H1 (cell line): ENCODE measurements around the gene SERPINB12. TPM values are rescaled to one million over a fixed set of nuclear protein-coding genes. Genes with fewer than 3 reads are reported as not detected.

Experiments used
- CTCF ChIA-PET: fragments of 300-600 bp; sonication (Branson Sonifier 250); formaldehyde crosslinking; loops from one replicate; lab custom pipeline; 2021; ENCODE audit not compliant: partially characterized antibody; lab: Charles Lee
- POLR2A ChIA-PET: fragments of 300-600 bp; sonication (Branson Sonifier 250); formaldehyde crosslinking; loops from one replicate; lab custom pipeline; 2021; ENCODE audit warnings: inconsistent platforms; ENCODE audit not compliant: partially characterized antibody; lab: Charles Lee
- DNase-seq, 2 experiments: peaks; one replicate each; pipeline versions ENCODE4 v3.0.0 to v3.0.0-alpha.2; 2010 to 2022; ENCODE audit warnings: low spot score in 2 of 2, low read depth in 1 of 2, mixed read lengths in 1 of 2
- FAIRE-seq: peaks from 2 replicates; lab custom pipeline; 2011; peaks lifted over from hg19 to GRCh38; lab: Jason Lieb, UNC
- H2AFZ ChIP-seq: 2 replicates; pipeline ENCODE4 v1.8.1; 2012; ENCODE audit warnings: low read length, inconsistent platforms
- H2AK5ac ChIP-seq: 2 replicates; pipeline ENCODE4 v1.6.1; 2013; ENCODE audit warnings: low read depth, low read length
- H2BK120ac ChIP-seq: replicated peaks from 2 replicates; pipeline ENCODE3; 2013; ENCODE audit warnings: low read depth, low read length, inconsistent platforms
- H2BK12ac ChIP-seq: 2 replicates; pipeline ENCODE4 v1.6.1; 2013; ENCODE audit warnings: low read depth, low read length
- H2BK15ac ChIP-seq: 2 replicates; pipeline ENCODE4 v1.6.1; 2013; ENCODE audit warnings: low read length
- H2BK20ac ChIP-seq: 2 replicates; pipeline ENCODE4 v1.6.1; 2013; ENCODE audit warnings: low read length
- H2BK5ac ChIP-seq: 2 replicates; pipeline ENCODE4 v1.6.1; 2013; ENCODE audit warnings: low read depth, low read length
- H3K14ac ChIP-seq: 2 replicates; pipeline ENCODE4 v1.6.1; 2013; ENCODE audit warnings: inconsistent platforms; ENCODE audit not compliant: insufficient read length
- H3K18ac ChIP-seq: 2 replicates; pipeline ENCODE4 v1.6.1; 2013; ENCODE audit warnings: low read length; ENCODE audit errors: extremely low read depth
- H3K23ac ChIP-seq: 2 replicates; pipeline ENCODE4 v1.6.1; 2013; ENCODE audit warnings: inconsistent platforms; ENCODE audit not compliant: insufficient read length
- H3K23me2 ChIP-seq: 2 replicates; pipeline ENCODE4 v1.6.1; 2013; ENCODE audit warnings: low read depth, low read length
- H3K27ac ChIP-seq: 2 replicates; pipeline ENCODE4 v1.6.1; 2011; ENCODE audit warnings: low read depth, low read length, inconsistent platforms
- H3K27me3 ChIP-seq, 4 experiments: replicated peaks in 1 of 4; 1 replicate in 1 of 4; 2 replicates in 3 of 4; pipeline versions ENCODE4 v1.6.1 to v1.8.1; 2011 to 2013; ENCODE audit warnings: low read length in 3 of 4, mild to moderate bottlenecking in 3 of 4, inconsistent platforms in 2 of 4, mixed read lengths in 2 of 4, moderate library complexity in 1 of 4; ENCODE audit not compliant: control insufficient read depth in 3 of 4, insufficient read depth in 3 of 4; ENCODE audit errors: extremely low read depth in 1 of 4
- H3K36me3 ChIP-seq, 4 experiments: 2 replicates each; pipeline versions ENCODE4 v1.6.1 to v1.8.1; 2011 to 2013; ENCODE audit warnings: mild to moderate bottlenecking in 4 of 4, low read length in 3 of 4, moderate library complexity in 2 of 4, control low read depth in 1 of 4, inconsistent platforms in 1 of 4; ENCODE audit not compliant: insufficient read depth in 4 of 4, control insufficient read depth in 2 of 4
- H3K4ac ChIP-seq: replicated peaks from 2 replicates; pipeline ENCODE3; 2013; ENCODE audit warnings: low read length, low read depth, mixed read lengths, inconsistent platforms; ENCODE audit not compliant: insufficient read length
- H3K4me1 ChIP-seq, 4 experiments: replicated peaks in 1 of 4; 1 replicate in 1 of 4; 2 replicates in 3 of 4; pipeline versions ENCODE4 v1.6.1 to v1.8.1; 2011 to 2013; ENCODE audit warnings: low read length in 3 of 4, inconsistent platforms in 2 of 4, mixed read lengths in 1 of 4; ENCODE audit not compliant: insufficient read depth in 4 of 4, control insufficient read depth in 3 of 4
- H3K4me2 ChIP-seq, 2 experiments: 2 replicates each; pipeline versions ENCODE4 v1.6.1 to v1.8.1; 2011 to 2013; ENCODE audit warnings: low read depth in 2 of 2, low read length in 2 of 2, control low read depth in 1 of 2, inconsistent platforms in 1 of 2, mild to moderate bottlenecking in 1 of 2; ENCODE audit not compliant: insufficient read depth in 1 of 2
- H3K4me3 ChIP-seq, 4 experiments: fragments of 200-600, 300-600 bp in 1 of 4; sonication (generic), shearing (Covaris generic), sonication (Bioruptor Twin) in 1 of 4; 2 replicates each; pipeline versions ENCODE4 v1.5.1 to v1.8.1; 2011 to 2016; ENCODE audit warnings: low read length in 4 of 4, low read depth in 3 of 4, control low read depth in 2 of 4, inconsistent platforms in 2 of 4, mild to moderate bottlenecking in 2 of 4, mixed read lengths in 1 of 4, moderate library complexity in 1 of 4; ENCODE audit not compliant: insufficient read depth in 2 of 4; ENCODE audit errors: extremely low read depth in 1 of 4
- H3K56ac ChIP-seq: replicated peaks from 2 replicates; pipeline ENCODE3; 2013; ENCODE audit warnings: low read depth, mild to moderate bottlenecking, mixed read lengths, low read length, inconsistent platforms; ENCODE audit not compliant: insufficient read length
- H3K79me1 ChIP-seq: 2 replicates; pipeline ENCODE4 v1.6.1; 2013; ENCODE audit warnings: low read depth, low read length, control low read depth
- H3K79me2 ChIP-seq, 2 experiments: 2 replicates each; pipeline versions ENCODE4 v1.6.1 to v1.8.1; 2012 to 2013; ENCODE audit warnings: low read length in 2 of 2, mild to moderate bottlenecking in 2 of 2, inconsistent platforms in 1 of 2; ENCODE audit not compliant: insufficient read depth in 2 of 2, control insufficient read depth in 1 of 2
- H3K9ac ChIP-seq, 4 experiments: replicated peaks in 1 of 4; 1 replicate in 1 of 4; 2 replicates in 3 of 4; pipeline versions ENCODE4 v1.6.1 to v1.8.1; 2011 to 2013; ENCODE audit warnings: low read depth in 3 of 4, low read length in 3 of 4, control low read depth in 2 of 4, mild to moderate bottlenecking in 2 of 4, moderate library complexity in 2 of 4, inconsistent platforms in 1 of 4; ENCODE audit errors: extremely low read depth in 1 of 4
- H3K9me3 ChIP-seq, 2 experiments: 2 replicates each; pipeline versions ENCODE4 v1.6.1 to v1.8.1; 2012 to 2013; ENCODE audit warnings: mild to moderate bottlenecking in 2 of 2, moderate library complexity in 2 of 2, control low read depth in 1 of 2, inconsistent platforms in 1 of 2, low read depth in 1 of 2, low read length in 1 of 2, mixed read lengths in 1 of 2; ENCODE audit not compliant: insufficient read depth in 2 of 2
- H4K20me1 ChIP-seq, 2 experiments: replicated peaks in 1 of 2; 2 replicates each; pipeline versions ENCODE3 to v1.8.1; 2011 to 2013; ENCODE audit warnings: inconsistent platforms in 2 of 2, low read length in 2 of 2, mild to moderate bottlenecking in 1 of 2; ENCODE audit not compliant: insufficient read depth in 2 of 2, control insufficient read depth in 1 of 2
- H4K5ac ChIP-seq: 2 replicates; pipeline ENCODE4 v1.6.1; 2013; ENCODE audit warnings: low read length, low read depth, mixed read lengths, inconsistent platforms; ENCODE audit not compliant: insufficient read length
- H4K8ac ChIP-seq: 2 replicates; pipeline ENCODE4 v1.8.0; 2013; ENCODE audit warnings: mild to moderate bottlenecking, moderate library complexity, low read length, inconsistent platforms; ENCODE audit not compliant: insufficient read depth; ENCODE audit errors: extremely low read depth
- H4K91ac ChIP-seq: replicated peaks from 2 replicates; pipeline ENCODE3; 2013; ENCODE audit warnings: low read length, mixed read lengths, inconsistent platforms; ENCODE audit not compliant: insufficient read length
- BCL11A ChIP-seq, 2 experiments: IDR thresholded peaks; one replicate each; pipeline ENCODE4 v1.6.1; 2011; ENCODE audit warnings: low read depth in 2 of 2, low read length in 2 of 2, mild to moderate bottlenecking in 2 of 2
- WGBS, 2 experiments: shearing (Covaris generic) in 1 of 2; methylation state at CpG; one replicate each; pipeline versions ENCODE4 v1.1.6 to v1.1.7; 2013 to 2015; ENCODE audit warnings: low lambda C conversion rate in 2 of 2, mixed read lengths in 2 of 2, inconsistent platforms in 1 of 2, low coverage in 1 of 2, missing lambda C conversion rate in 1 of 2; ENCODE audit not compliant: insufficient replicate concordance in 2 of 2, insufficient coverage in 1 of 2, insufficient read length in 1 of 2; ENCODE audit errors: extremely low coverage in 1 of 2, missing lambda C conversion rate in 1 of 2; 5-methylcytosine and 5-hydroxymethylcytosine counted together
- polyA plus RNA-seq, 7 experiments: library from polyadenylated mRNA; depleted of rRNA in 3 of 7; stranded (reverse) in 5 of 7; unstranded in 2 of 7; fragments of >200 nt in 5 of 7; fragments of 200-250 nt in 2 of 7; gene quantifications; 1 replicate in 5 of 7; 2 replicates in 1 of 7; 4 replicates in 1 of 7; pipeline versions ENCODE4 v1.2.1 to v1.2.3, GENCODE V29; 2011 to 2013; ENCODE audit warnings: missing spikeins in 2 of 7, mixed read lengths in 2 of 7
- total RNA-seq: library from RNA; stranded (reverse); fragmentation: NEBNext Ultra II Directional; extraction: Animal tissue kit (Norgen Biotek cat#: 25700); gene quantifications from 2 replicates; pipeline ENCODE4 v1.2.1, GENCODE V29; 2021

SERPINB12 gene
- total and polyA plus RNA-seq, 2 of the 8 experiments (the other 6 are each of a cell fraction or from before 2014, with no cell fraction given), result not detected

DNA sequence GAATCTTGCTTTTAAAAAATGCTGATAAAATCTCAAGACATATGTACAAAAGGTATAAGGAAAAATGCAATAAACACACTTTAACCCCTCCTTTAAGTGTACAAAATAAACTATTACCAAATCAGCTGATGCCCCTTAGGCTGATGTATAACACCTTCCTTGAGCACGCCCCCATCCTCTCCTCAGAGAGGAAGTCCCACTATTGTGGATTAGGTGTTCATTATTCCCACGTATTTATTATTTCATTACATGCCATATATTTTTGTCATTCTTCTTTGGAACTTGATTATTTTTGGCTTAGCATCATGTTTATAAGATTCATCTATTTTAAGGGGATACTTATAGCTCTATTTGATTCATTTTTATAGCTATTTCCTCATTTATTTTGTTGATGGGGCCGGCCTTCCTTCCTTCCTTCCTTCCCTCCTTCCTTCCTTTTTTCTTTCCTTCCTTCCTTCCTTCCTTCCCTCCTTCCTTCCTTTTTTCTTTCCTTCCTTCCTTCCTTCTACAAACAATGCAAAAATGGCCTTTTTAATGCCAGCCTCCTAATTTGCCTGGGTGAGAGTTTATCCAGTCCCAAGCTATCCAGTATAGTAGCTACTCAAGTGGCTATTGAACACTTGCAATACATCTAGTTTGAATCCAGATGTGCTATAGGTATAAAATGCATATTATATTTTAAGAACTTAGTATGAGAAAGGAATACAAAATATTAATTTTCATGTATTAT, 49.0 kb downstream of the SERPINB12 start:
- Histone ChIP-seq H3K4ac (no peak overlapping the region), H2AK5ac (no peak overlapping the region), H3K18ac (no peak overlapping the region)
- TF ChIP-seq BCL11A (IDR thresholded peaks at IDR 0.05; ENCODE audit: low read depth in 2 of 2, low read length in 2 of 2), result no peak
- TF ChIP-seq, all 59 proteins: peak for 0
- no peak overlapping the region for H3K56ac ChIP-seq
- no peaks in the 10 kb centered on the region for H3K9me3 ChIP-seq
- ChIA-PET POLR2A (no interaction called here), CTCF (interaction anchor here (1.1 to 3.0 kb wide), 4 partner anchors 13 to 150 kb away, joined by 3 to 13 read pairs (median 6); no protein-coding TSS in a partner anchor)
- H3K36me3 ChIP-seq, result no peaks in the 10 kb centered on the region
- H3K79me1 ChIP-seq, result no peaks in the 10 kb centered on the region
- H2BK15ac ChIP-seq, result no peak overlapping the region
- no peaks in the 10 kb centered on the region for H3K79me2 ChIP-seq
- no peak overlapping the region for H2BK20ac ChIP-seq
- no peak overlapping the region for H4K5ac ChIP-seq
- no peak overlapping the region for H2BK120ac ChIP-seq
- H4K91ac ChIP-seq, result no peak overlapping the region
- no peak for FAIRE-seq
- no peaks in the 10 kb centered on the region for H3K4me1 ChIP-seq
- 85% methylated on average over 3 of the region's 3 CpGs; no CpG with 5 or more reads in 1 of the 2 experiments for WGBS, 2 experiments
- no peaks in the 10 kb centered on the region; the same call in 1 of the 2 replicates for H3K23me2 ChIP-seq
- H3K23ac ChIP-seq, result no peak overlapping the region
- H4K20me1 ChIP-seq, result no peaks in the 10 kb centered on the region
- no peak overlapping the region for H3K14ac ChIP-seq
- no peak overlapping the region for H2BK12ac ChIP-seq
- H3K4me2 ChIP-seq, result no peak overlapping the region
- no peak for DNase-seq
- H2BK5ac ChIP-seq, result no peak overlapping the region
- H3K27me3 ChIP-seq, result no peaks in the 10 kb centered on the region
- H3K4me3 ChIP-seq, result no peak overlapping the region
- H2AFZ ChIP-seq, result no peak overlapping the region
- no peak overlapping the region for H4K8ac ChIP-seq
- peak overlapping the region in 1 of 4 experiments; percentile 49; a peak in 1 of 7 replicates for H3K9ac ChIP-seq
- H3K27ac ChIP-seq, result no peak overlapping the region
